WTC11 (cell line): ENCODE results near the gene WBP1L. TPM values are rescaled to one million over a fixed set of nuclear protein-coding genes. Genes with fewer than 3 reads are reported as not detected.

ENCODE experiments used
- ATAC-seq: fragments of 200-7000 bp; cut with Tn5 transposase; 2 replicates; pipeline ENCODE4 v1.10.0; 2021; ENCODE audit warnings: mild to moderate bottlenecking, moderate library complexity
- CTCF ChIA-PET: fragments of 300-600 bp; sonication (Branson Sonifier 250); formaldehyde crosslinking; loops from one replicate; lab custom pipeline; 2021; ENCODE audit warnings: antibody characterized with exemption; lab: Charles Lee
- POLR2A ChIA-PET: fragments of 350-600 bp; sonication (Branson Sonifier 250); formaldehyde crosslinking; loops from one replicate; lab custom pipeline; 2021; ENCODE audit warnings: antibody characterized with exemption; lab: Charles Lee
- DNase-seq: peaks from one replicate; pipeline ENCODE4 v3.0.0; 2021; ENCODE audit warnings: low spot score
- H3K27ac Mint-ChIP-seq: 2 replicates; pipeline ENCODE4 v1.8.0; 2021; ENCODE audit warnings: mixed read lengths
- H3K27me3 Mint-ChIP-seq: 2 replicates; pipeline ENCODE4 v1.8.0; 2021; ENCODE audit warnings: low read depth, mild to moderate bottlenecking, moderate library complexity, mixed read lengths
- H3K36me3 Mint-ChIP-seq: 2 replicates; pipeline ENCODE4 v1.8.0; 2021; ENCODE audit warnings: mixed read lengths
- H3K4me1 Mint-ChIP-seq: 2 replicates; pipeline ENCODE4 v1.8.0; 2022; ENCODE audit warnings: mixed read lengths
- H3K4me3 Mint-ChIP-seq: 2 replicates; pipeline ENCODE4 v1.8.0; 2021; ENCODE audit warnings: mild to moderate bottlenecking, moderate library complexity, mixed read lengths
- H3K9me3 Mint-ChIP-seq: 2 replicates; pipeline ENCODE4 v1.8.0; 2021; ENCODE audit warnings: mixed read lengths
- ATF3 ChIP-seq: sonication (generic); formaldehyde crosslinking; conservative IDR thresholded peaks from 2 replicates; pipeline ENCODE4 v1.8.1; 2022; ENCODE audit warnings: mild to moderate bottlenecking, missing genetic modification reagents
- CREB1 ChIP-seq: sonication (generic); formaldehyde crosslinking; IDR thresholded peaks from 2 replicates; pipeline ENCODE4 v1.8.0; 2023; ENCODE audit warnings: mild to moderate bottlenecking, missing genetic modification reagents
- E2F1 ChIP-seq: sonication (generic); formaldehyde crosslinking; IDR thresholded peaks from 2 replicates; pipeline ENCODE4 v1.8.0; 2022; ENCODE audit warnings: mild to moderate bottlenecking, missing genetic modification reagents
- ERG ChIP-seq: fragments of 250-450 bp; sonication (Bioruptor Pico); IDR thresholded peaks from 2 replicates; pipeline ENCODE4 v1.8.0; 2021; ENCODE audit warnings: mild to moderate bottlenecking
- FOXP4 ChIP-seq: sonication (generic); formaldehyde crosslinking; IDR thresholded peaks from 2 replicates; pipeline ENCODE4 v1.8.0; 2022; ENCODE audit warnings: mild to moderate bottlenecking, missing genetic modification reagents
- GABPB1 ChIP-seq: sonication (generic); formaldehyde crosslinking; IDR thresholded peaks from 2 replicates; pipeline ENCODE4 v1.8.1; 2023; ENCODE audit warnings: mild to moderate bottlenecking, missing genetic modification reagents
- HMGA2 ChIP-seq: fragments of 250-450 bp; sonication (Bioruptor Pico); IDR thresholded peaks from 2 replicates; pipeline ENCODE4 v1.4.0; 2021; ENCODE audit warnings: mild to moderate bottlenecking, moderate library complexity
- KAT7 ChIP-seq: sonication (generic); formaldehyde crosslinking; IDR thresholded peaks from 2 replicates; pipeline ENCODE4 v1.8.1; 2023; ENCODE audit warnings: missing genetic modification reagents, mild to moderate bottlenecking, borderline replicate concordance
- NFE2L1 ChIP-seq: sonication (generic); formaldehyde crosslinking; IDR thresholded peaks from 2 replicates; pipeline ENCODE4 v1.8.1; 2023; ENCODE audit warnings: missing genetic modification reagents
- NFYB ChIP-seq: sonication (generic); formaldehyde crosslinking; conservative IDR thresholded peaks from 2 replicates; pipeline ENCODE4 v1.8.0; 2022; ENCODE audit warnings: low read depth, missing genetic modification reagents
- PRRX2 ChIP-seq: fragments of 250-450 bp; sonication (Bioruptor Pico); IDR thresholded peaks from 2 replicates; pipeline ENCODE4 v1.8.0; 2021; ENCODE audit warnings: mild to moderate bottlenecking
- ZBTB21 ChIP-seq: sonication (generic); formaldehyde crosslinking; IDR thresholded peaks from 2 replicates; pipeline ENCODE4 v1.8.1; 2023; ENCODE audit warnings: mild to moderate bottlenecking, missing genetic modification reagents, borderline replicate concordance
- ZNF138 ChIP-seq: sonication (generic); formaldehyde crosslinking; conservative IDR thresholded peaks from 2 replicates; pipeline ENCODE4 v1.8.1; 2022; ENCODE audit warnings: mild to moderate bottlenecking, moderate library complexity, missing genetic modification reagents
- ZNF416 ChIP-seq: fragments of 250-450 bp; sonication (Bioruptor Pico); IDR thresholded peaks from 2 replicates; pipeline ENCODE4 v1.9.0; 2021; ENCODE audit warnings: mild to moderate bottlenecking, inconsistent platforms
- ZNF425 ChIP-seq: fragments of 250-450 bp; sonication (Bioruptor Pico); conservative IDR thresholded peaks from 2 replicates; pipeline ENCODE4 v1.9.0; 2021; ENCODE audit warnings: mild to moderate bottlenecking
- ZNF512 ChIP-seq: sonication (generic); formaldehyde crosslinking; IDR thresholded peaks from 2 replicates; pipeline ENCODE4 v1.8.1; 2022; ENCODE audit warnings: missing genetic modification reagents, borderline replicate concordance
- total RNA-seq: library from RNA; stranded (reverse); gene quantifications from 3 replicates; pipeline ENCODE4 v1.2.3, GENCODE V29; 2021

Gene WBP1L
- total RNA-seq, 1 experiment from 2014 or later: 26.8 TPM

- CTCF ChIA-PET: no interaction called here
- H3K27me3 Mint-ChIP-seq: no peaks in the 10 kb centered on the region
These were observed 116.2 kb downstream of the WBP1L start for GRCh38 chr10:102859911-102860310.

GRCh38 chr10:102863660-102864059, 119.9 kb downstream of the WBP1L start:
- no peaks in the 10 kb centered on the region for H3K9me3 Mint-ChIP-seq
- CTCF ChIA-PET: no interaction called here

More at GRCh38 chr10:102859911-102860310, 116.2 kb downstream of the WBP1L start:
- Mint-ChIP-seq H3K4me3 (no peak overlapping the region), H3K9me3 (no peaks in the 10 kb centered on the region), H3K36me3 (no peaks in the 10 kb centered on the region), H3K4me1 (peaks cover 14% of the 10 kb centered on the region), H3K27ac (no peak overlapping the region; the same call in 1 of the 2 replicates)
- DNase-seq (no peak), ATAC-seq (no peak)
- POLR2A ChIA-PET: interaction anchor here (1.2 kb wide), 1 partner anchor 9 kb away, joined by 4 read pairs; the partner anchor contains the start of gene AS3MT
- TF ChIP-seq KAT7 (CRISPR knock-in tag) (no peak), ZBTB21 (CRISPR knock-in tag) (no peak), HMGA2 (CRISPR knock-in tag) (no peak), GABPB1 (CRISPR knock-in tag) (no peak), ATF3 (no peak), FOXP4 (CRISPR knock-in tag) (no peak), CREB1 (CRISPR knock-in tag) (no peak), ZNF416 (CRISPR knock-in tag) (no peak), ERG (CRISPR knock-in tag) (no peak), ZNF512 (CRISPR knock-in tag) (no peak)

More at GRCh38 chr10:102863660-102864059, 119.9 kb downstream of the WBP1L start:
- ATAC-seq: no peak
- no peaks in the 10 kb centered on the region for H3K36me3 Mint-ChIP-seq
- peaks cover under 1% of the 10 kb centered on the region; the same call in 1 of the 2 replicates for H3K4me1 Mint-ChIP-seq
- no peaks in the 10 kb centered on the region for H3K27me3 Mint-ChIP-seq
- no peak overlapping the region for H3K4me3 Mint-ChIP-seq
- POLR2A ChIA-PET: no interaction called here
- no peak for DNase-seq
- H3K27ac Mint-ChIP-seq: no peak overlapping the region
- no peak for TF ChIP-seq GABPB1 (CRISPR knock-in tag)
- TF ChIP-seq ZNF138 (CRISPR knock-in tag): no peak
- no peak for TF ChIP-seq NFYB (CRISPR knock-in tag)
- no peak for TF ChIP-seq E2F1 (CRISPR knock-in tag)
- no peak for TF ChIP-seq ERG (CRISPR knock-in tag)
- no peak for TF ChIP-seq NFE2L1 (CRISPR knock-in tag)
- no peak for TF ChIP-seq ZNF425 (CRISPR knock-in tag)
- TF ChIP-seq PRRX2 (CRISPR knock-in tag): no peak
